NCI-H446 (cell line): ENCODE results near the gene TSSC4.

ENCODE experiments used
- DNase-seq, 2 experiments: peaks; one replicate each; lab custom pipeline; 2025; lab: John Stamatoyannopoulos, UW

Gene TSSC4

DNA sequence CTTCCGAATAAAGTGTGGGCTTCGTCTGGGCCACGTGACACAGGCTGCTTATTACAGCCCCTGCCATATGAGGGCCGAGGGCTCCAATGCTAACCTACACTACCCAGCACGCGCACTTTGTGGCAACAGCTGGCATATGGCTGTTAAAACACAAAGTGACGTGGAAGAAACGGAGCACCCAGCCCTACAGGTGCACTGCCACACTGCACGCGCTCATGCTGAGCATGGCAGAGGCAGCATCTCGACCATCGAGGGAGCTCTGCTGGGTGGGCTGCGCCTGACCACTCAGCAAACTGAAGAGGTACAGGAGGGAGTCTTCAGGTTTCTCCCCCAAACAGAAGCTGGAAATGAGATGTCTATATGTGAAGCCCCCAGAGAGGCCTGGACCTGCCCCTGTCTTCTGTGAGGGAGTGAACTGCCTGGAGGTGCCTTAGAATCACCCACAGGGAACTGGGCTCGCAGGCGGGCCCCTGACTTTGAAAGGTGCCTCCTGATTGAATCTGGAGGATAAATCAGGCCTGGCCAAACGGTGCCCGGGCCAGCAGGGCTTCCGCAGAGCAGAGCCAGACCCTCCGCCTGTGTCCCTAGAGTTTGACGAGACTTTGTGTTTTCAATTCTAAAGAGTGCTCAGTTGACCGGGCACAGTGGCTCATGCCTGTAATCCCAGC is 18.3 kb downstream of the TSSC4 start:
- DNase-seq: no peak

DNA sequence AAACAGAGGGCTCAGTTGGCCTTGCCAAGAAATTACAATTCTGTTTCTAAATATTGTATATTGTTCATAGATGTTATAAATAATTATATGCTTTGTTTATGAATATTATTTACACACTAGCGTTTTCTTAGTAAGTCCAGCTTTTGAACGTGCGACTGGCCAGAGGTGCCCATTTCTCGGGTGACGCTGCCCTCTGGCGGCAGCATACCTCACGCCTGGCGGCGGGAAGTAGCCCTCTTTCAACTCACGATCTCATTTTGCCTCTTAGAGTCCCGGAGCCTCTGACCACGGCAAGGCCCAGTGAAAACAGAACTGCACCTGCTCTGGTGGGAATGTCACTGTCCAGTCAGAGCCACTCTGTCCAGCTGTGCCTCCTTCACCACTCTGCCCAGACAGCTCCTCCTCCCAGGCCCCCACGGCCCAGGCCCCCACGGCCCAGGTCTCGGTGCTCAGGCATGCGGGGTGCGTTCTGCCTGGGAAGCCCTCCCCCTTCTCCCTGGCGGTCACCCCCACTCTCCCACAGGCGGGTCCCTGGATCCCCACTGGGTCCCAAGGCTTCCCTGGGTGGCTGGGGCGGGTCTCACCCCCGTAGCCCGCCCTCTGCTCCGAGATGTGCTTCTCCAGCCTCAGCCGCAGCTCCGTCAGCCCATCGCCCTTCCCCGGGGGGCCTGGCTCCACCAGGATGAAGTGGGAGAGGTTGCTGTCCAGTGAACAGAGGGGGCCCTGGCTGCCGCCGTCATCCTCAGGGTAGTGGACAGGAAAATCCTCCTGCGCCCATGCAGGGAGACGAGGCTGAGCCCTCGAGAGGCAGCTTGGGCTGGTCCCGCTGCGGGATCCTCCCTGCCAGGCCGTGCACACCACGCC is 19.3 kb downstream of the TSSC4 start:
- DNase-seq: peak in 1 of 2 experiments; percentile 74

DNA sequence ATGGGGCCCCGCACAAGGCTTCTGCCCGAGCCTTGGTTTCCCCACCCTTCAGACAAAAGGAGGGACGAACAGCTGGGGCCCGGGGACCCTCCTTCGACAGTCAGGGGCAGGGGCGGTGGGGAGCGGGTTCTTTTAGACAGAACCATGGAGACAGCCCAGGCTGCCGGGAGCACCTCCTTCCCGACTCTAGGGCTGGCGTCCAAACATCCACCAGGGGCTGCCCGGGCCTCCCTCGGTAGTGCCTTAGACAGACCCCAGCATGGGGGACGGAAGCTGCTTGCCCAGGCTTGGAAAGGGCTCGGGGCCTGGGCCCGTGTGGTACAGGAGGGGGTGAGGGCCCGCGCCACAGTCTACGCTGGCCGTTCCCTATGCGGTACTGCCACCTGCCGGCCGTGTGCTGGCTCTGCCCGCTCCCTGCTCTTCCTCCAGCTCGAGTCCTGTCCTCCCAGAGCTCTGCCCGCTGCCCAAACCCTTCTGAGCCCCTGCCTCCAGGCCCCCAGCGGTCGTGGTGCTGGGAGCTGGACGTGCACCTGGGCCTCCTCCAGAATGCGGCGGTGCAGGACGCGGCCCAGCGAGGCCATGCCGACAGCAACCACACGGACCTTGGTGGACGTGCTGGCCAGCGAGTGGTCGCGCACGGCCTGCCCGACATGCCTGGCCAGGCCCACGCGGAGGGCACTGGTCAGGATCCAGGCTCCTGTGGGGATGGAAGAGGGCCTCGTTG is 20.1 kb downstream of the TSSC4 start:
- peak; percentile 39 to 81 for DNase-seq

DNA sequence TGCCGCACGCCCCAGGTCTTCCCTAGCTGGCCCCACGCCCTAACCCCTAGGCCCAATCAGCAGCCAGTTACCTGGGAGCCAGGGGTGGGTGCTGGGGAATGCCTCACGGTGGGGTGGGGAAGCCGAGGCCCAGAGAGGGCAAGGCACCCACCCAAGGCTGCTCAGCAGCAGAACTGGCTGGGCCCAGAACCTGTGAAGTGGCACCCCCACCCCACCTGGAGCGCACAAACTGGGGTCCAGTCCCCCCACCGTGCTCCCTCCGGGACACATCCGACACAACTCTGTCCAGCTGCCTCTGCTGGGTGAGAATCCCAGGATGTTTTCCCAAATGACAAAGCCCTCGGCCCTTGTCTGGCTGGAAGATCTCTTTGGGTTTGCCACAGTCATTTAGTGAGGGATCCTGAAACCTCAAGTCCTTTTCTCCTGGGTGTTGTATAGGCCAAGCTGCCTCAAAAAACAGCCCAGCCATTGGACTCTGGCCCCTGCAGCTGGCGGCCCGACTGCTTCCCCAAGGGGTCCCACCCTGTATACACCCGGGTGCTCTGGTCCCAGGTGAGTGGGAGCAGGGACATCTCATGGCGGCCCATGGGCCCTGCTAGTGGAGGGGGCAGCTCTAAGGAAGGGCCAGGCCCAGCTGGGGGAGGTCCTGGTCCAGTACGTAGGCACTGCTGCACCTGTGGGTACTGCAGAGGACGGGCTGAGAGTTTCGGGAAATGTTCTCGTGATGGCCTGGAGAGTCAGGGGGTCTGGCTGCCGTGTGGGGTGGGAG is 20.9 kb downstream of the TSSC4 start:
- no peak for DNase-seq

DNA sequence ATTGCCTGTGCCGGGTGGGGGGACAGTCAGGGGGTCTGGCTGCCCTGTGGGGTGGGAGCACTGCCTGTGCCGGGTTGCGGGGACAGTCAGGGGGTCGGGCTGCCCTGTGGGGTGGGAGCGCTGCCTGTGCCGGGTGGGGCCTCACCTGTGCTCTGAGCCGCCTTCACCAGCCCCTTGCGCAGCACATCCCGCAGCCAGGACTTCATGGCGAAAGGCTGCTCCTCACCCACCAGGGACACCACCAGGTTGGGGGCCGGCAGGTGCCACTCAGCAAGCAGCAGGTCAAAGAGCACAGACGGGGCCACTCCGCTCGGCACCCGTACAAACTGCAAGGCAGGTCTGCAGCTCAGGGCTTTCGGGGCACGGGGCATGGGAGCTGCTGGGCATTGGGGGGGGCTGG is 21.4 kb downstream of the TSSC4 start:
- DNase-seq: no peak

DNA sequence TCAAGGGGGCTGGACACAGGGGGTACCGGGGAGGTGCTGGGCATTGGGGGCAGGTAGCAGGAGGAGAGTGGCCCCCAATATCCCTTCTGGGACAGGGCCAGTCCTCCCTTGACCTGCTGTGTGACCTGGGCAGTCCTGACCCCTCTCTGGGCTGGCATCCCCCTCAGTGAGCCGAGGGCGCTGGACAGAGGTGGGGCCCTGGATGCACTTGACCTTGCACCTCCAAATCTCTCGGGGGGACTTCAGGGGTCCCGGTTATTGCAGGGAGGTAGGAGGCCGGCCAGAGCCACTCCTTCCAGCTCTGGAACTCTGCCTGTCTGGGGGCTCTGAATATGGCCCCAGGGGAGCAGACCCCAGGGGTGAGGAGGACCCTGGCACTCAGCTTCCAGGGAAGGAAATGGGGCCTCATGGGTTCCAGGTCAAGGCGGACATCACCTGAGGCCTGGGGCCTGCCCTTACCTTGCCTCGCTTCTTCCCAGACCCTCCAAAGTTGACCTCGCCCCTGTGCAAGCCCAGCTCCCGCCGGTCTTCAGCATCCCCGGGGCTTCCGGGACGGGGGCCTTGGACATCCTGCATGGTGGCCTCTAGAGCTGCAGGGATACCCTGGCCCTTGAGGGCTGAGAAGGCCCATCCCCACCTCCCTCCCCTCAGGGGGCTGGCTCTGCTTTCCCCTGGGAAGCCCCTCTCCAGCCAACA is 22.1 kb downstream of the TSSC4 start:
- DNase-seq: no peak

DNA sequence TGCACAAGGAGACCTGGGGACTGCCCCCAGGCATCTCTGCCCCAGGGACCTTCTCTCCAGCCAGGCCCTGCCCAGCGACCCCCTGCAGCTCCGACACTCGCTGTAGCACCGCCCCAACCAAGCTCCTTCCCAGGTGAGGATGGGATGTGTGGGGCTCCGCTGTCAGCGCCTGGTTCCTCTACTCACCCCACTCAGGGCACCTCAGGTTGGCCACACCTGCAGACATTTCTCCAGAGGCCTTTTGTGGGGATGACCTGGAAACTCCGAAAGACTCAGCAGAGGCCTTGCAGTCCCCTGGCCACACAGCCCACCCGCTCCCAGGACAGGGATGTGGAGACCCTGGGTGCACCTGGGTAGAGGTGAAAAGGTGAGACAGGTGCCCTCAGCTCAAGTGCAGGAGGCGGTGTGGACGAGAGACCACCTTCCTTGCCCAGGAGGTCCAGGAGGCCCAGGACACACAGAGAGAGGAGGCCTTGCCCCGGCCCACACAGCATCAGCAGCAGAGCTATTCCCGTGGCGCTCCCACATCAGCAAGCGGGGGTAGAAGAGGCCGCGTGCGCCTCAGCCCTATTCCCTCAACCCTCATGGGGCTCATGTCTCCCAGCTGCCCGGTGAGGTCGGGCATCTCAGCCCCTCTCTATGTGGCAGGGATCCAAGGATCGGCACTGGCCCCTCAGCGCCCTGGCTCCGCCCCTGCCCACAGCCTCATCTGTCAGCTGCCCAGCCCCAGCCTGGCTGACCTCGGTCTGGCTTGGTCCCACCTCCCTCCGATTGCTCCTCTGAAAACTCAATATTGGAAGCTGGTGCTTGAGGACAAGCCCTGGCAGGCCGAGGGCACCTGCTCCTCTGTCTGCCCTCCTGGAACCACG is 22.8 kb downstream of the TSSC4 start:
- DNase-seq: no peak

DNA sequence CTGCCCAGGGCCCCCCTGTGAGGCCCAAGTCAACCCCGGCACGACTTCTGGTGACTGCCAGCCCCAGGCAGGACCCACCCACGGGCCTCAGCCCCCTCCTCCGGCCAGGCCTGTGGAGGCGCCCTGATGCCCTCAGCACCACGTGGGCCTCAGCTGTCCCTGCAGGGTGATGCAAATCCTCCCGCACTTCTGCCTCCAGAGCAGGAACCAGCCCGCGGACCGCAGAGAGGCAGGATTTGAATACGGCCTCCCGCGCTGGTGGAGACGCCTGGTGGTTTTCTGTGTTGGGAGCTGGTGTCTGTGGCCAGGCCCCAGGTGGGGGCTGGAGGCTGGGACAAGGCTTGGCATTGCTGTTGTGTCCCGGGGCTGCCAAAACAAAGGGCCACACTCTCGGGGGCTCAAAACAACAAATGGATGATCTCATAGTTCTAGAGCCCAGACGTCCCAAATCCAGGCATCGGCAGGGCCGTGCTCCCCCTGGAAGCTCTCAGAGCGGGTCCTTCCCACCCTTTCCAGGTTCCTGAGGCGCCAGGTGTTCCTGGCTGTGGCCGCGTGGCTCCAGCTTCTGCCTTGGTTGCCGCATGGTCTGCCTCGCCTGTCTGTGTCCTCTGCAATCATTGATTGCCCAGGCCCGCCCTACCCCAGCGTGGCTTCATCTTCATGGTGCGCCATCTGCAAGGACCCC is 24.4 kb downstream of the TSSC4 start:
- DNase-seq: no peak

DNA sequence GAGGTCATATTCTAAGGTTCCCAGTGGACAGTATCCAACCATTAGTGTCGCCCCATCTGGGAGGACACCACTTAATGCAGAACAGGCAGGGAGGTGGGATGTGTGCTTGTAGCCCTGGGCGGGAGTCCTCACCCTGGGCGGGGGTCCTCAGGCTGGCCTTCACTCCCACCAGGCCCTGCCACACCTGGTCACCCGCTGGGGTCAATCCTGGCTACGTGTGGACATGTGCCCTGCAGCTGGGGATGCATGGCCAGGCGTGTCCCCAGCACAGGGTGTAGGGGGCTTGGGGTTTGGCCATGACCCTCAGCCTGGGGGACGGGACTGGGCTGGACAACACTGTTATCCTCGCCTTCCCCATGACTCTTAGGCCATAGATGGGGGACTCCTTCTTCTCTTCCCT is 25.0 kb downstream of the TSSC4 start:
- DNase-seq: no peak

DNA sequence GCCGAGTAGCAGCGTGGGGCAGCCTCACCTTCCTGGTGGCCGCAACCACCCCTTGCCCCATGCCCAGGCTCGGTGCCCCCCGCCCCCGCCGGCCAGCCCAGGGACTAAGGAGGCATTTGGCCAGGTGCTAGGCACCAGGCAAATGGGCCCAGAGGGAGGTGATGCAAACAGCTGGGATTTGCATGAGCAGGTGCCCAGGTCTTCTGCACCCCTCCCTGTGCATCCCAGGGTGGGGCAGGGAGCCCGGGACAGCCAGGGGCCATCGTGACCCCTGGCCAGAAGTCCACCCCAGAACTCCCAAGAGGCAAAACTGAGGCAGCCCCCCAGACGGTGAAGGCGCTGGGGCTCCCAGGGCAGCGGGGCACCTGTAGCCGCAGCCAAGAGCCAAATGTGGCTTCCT is 25.7 kb downstream of the TSSC4 start:
- no peak for DNase-seq

DNA sequence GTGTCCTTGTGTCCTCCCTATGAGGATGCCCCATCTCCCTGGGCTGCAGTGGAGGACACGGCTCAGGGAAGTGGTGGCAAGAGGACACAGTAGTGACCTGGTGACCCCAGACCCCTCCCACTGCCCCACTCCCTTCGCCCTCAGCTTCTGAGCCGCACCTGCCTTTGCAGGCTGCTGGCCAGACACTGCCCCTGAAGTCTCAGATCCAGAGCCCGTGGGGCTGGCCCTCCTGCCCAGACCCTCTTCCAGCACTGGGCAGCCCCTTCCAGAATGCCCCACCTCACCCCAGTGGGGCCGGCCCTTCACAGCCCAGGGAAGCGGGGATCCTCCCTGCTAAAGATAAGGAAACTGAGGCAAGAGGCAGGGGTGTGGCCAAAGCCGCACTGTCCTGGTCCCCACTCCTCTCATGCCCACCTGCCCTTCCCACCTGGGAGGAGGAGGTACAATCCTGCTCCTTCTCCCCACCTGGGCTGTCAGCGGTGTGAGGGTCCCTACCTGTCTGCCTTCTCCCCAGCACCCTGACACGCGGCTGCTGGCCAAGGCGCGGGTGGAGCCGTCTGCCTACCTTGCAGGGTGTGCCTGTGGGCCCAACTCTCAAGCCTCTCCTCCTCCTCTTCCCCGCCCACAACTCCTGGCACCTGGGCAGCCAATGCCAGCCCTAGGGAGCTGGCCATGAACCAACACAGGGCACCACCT is 26.4 kb downstream of the TSSC4 start:
- no peak for DNase-seq

DNA sequence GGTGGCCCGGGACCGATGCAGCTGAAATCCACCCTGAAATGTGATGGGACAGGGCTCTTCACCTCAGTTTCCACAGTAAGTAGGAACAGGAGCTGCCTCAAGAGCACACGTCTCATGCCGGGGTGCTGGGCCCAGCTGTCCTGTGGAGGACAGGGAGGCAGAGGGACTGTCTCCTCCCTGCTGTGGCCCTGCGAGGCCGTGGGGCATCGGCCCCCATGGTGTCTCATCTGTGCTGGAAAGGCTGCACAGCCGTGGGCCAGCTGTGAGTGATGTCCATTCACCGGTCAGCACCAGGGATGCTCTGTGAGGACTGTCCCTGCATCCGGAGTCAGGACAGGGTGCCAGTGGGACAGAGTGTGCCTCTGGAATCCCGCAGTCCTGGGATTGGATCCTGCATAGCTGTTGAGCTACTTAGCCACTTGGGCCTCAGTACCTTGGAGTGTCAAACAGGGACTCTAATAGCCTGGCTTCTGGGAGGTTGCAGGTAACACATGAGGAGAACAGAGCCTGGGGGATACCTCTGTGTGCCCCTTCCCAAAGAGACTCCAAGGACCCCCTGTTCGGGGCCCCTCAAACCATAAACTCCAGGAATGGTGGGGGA is 27.3 kb downstream of the TSSC4 start:
- DNase-seq: no peak

DNA sequence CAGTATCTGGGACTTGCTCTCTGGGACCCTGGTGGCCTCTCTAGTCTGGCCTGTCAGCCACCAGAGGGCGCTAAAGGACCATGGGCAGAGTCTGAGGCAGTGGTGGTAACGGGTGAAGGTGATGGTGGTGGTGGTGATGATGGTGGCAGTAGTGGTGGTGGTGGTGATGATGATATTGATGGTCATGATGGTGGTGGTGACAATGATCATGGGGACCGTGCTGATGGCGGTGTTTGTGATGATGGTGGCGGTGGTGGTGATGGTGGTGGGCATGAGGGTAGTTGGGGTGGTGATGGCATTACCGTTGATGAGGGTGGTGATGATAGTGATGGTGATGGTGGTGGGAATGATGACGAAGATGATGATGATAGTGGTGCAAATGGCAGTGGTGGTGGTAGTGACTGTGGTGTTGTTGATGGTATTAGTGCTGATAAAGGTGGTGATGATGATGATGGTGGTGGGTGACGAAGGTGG is 27.8 kb downstream of the TSSC4 start:
- peak in 1 of 2 experiments; percentile 34 for DNase-seq

DNA sequence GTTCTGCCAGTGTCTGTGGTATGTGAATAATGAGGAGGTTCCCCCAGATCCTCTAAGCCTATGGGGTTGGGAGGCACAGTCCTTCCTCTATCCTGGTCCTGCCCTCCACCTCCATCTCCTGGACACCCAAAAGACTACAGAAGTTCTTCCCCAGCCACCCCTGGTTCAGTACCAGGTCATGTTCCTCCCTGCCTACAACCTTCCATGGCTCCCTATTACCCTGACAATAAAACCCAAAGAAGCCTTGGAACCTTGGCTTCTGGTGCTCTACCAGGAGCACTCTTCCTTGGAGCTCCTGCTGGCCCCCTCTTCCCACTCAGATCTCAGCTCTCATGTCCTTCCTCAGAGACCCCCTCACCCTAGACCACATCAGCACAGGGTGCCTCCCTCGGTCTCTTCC is 30.8 kb downstream of the TSSC4 start:
- DNase-seq: no peak

DNA sequence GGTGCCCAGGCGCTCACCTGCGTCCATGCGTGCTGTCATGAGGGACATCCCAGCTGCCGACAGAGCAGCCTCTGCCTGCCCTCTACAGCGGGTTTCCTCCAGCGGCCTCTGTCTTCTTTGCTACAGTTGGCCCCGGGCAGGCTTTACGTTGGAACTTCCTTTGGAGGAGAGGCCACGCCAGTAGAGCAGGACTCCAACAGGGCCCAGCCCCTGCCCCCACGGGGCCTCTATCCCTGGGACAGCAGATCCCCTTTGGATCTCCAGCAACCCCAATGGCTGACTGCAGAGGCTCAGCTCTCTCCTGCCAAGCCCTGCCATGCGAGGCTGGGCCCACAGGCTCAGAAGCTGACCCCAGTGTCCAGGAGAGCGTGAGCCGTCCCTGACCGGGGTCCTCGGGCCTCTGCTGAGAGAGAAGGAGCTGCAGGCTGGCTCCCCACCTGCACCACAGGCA is 31.6 kb downstream of the TSSC4 start:
- no peak for DNase-seq

DNA sequence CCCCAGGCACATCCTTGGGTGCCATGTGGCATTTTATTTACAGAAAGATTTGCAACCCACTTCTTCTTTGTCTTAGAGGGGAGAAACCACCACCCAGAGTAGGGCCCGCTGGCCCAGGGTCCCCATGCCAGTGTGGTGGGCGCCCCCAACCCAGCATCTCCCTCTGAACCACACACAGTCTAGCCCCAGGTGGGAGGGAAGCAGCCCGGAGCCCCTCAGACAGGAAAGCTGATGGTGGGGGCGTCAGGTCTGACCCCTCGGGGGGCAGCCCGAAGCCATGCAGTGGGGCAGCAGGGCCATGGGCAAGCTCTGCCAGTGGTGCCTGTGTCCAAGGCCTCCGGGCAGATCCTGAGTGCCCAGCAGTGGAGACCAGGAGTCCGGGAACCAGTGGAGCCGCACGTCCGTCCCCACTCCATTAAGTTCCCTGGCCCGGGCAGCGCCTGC is 32.1 kb downstream of the TSSC4 start:
- no peak for DNase-seq

DNA sequence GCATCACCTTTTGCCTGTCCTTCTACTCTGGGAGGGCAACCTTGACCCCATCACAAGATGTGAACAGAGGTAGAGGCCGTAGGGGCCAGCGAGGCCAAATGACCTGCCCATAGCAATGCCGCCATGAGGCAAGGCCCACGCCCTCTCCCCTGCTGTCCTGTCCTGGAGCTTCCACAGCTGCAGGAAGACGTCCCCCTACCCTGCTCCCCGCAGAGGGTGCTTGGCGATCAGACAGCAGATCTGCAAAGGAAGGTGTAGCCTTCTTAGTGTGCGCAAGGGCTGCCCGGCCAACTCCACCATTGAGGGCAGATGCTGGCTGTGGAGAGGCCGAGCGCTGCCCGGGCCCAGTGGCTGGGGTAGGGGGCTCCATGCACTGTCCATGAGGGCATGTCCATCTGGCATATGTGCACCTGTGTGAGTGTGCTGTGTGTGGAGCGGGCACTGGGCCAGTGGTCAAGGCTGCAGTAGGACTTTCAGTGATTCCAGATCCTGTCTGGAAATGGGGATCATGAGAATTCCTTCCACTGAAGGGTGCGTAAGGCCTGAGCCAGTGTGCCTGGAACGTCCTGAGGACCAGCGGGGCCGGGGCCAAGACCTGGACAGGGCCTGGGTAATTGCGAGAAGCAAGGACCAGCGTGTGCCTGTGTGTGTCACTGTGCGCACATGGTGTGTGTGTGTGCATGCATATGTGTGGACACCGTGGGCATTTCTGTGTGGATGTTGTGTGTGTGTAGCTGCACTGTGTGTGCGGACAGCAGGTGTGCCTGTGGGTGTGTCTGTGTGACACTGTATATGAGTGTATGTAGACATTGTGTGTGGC is 32.8 kb downstream of the TSSC4 start:
- DNase-seq: no peak

DNA sequence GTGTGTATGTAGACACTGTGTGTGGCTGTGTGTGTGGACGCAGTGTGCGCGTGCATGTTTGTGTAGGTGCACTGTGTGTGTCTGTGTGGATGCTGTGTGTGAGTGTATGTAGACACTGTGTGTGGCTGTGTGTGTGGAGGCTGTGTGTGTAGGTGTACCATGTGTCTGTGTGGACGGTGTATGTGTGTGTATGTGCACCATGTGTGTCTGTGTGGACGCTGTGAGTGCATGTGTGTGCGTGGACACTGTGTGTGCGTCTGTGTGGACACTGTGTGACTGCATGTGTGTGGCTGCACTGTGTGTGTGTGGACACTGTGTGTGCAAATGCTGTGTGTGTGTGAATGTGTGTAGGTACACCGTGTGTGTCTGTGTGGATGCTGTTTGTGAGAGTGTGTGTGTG is 33.5 kb downstream of the TSSC4 start:
- no peak for DNase-seq
